ENCODE data around the gene MEF2C.

MEF2C gene

GRCh38 chr5:88868468-88869068 is 14.4 kb downstream of the MEF2C start:
- no peak overlapping the region for H3K4me3 ChIP-seq
- intact Hi-C loops (cut with DNase I; ENCODE audit: low total_unique reads) = no loop called here

GRCh38 chr5:88867638-88868037 is 15.3 kb downstream of the MEF2C start:
- H3K9me3 ChIP-seq = no peaks in the 10 kb centered on the region
- intact Hi-C loops (cut with DNase I; ENCODE audit: low total_unique reads) = no loop called here
- H3K36me3 ChIP-seq = peaks cover 0 to 2% (median 0%) of the 10 kb centered on the region in 3 donors
- no peak for TF ChIP-seq CTCF (IDR thresholded peaks at IDR 0.05)
- no peak overlapping the region for H3K4me3 ChIP-seq
- no peak overlapping the region for H3K27ac ChIP-seq
- no peak for DNase-seq
- H3K27me3 ChIP-seq = no peaks in the 10 kb centered on the region
- H3K4me1 ChIP-seq = peaks cover 0 to 60% (median 3%) of the 10 kb centered on the region in 4 donors

More at GRCh38 chr5:88868468-88869068, 14.4 kb downstream of the MEF2C start:
- no peak for DNase-seq
- H3K27ac ChIP-seq = no peak overlapping the region
- H3K36me3 ChIP-seq = no peaks in the 10 kb centered on the region
- no peak for TF ChIP-seq CTCF (IDR thresholded peaks at IDR 0.05)
- H3K27me3 ChIP-seq = no peaks in the 10 kb centered on the region
- peaks cover 0 to 57% (median 3%) of the 10 kb centered on the region in 4 donors for H3K4me1 ChIP-seq
- H3K9me3 ChIP-seq = no peaks in the 10 kb centered on the region

GRCh38 chr5:88863523-88863922 is 19.5 kb downstream of the MEF2C start:
- Histone ChIP-seq H3K4me3 (no peak overlapping the region), H3K27ac (no peak overlapping the region), H3K36me3 (peaks cover 0 to 4% (median 3%) of the 10 kb centered on the region in 3 donors), H3K27me3 (no peaks in the 10 kb centered on the region), H3K9me3 (no peaks in the 10 kb centered on the region), H3K4me1 (peaks cover 0 to 52% (median 10%) of the 10 kb centered on the region in 4 donors)
- intact Hi-C loops (cut with DNase I; ENCODE audit: low total_unique reads) = no loop called here
- DNase-seq = no peak
- TF ChIP-seq CTCF (IDR thresholded peaks at IDR 0.05) = no peak

- intact Hi-C loops (cut with DNase I; ENCODE audit: low total_unique reads) = no loop called here
- DNase-seq = no peak
- H3K4me3 ChIP-seq = no peak overlapping the region
- peaks cover 0 to 4% (median 3%) of the 10 kb centered on the region in 3 donors for H3K36me3 ChIP-seq
- peaks cover 0 to 43% (median 10%) of the 10 kb centered on the region in 4 donors for H3K4me1 ChIP-seq
- TF ChIP-seq CTCF (IDR thresholded peaks at IDR 0.05) = no peak
- H3K9me3 ChIP-seq = no peaks in the 10 kb centered on the region
- no peaks in the 10 kb centered on the region for H3K27me3 ChIP-seq
- H3K27ac ChIP-seq = no peak overlapping the region
Measured at GRCh38 chr5:88862547-88863175, 20.3 kb downstream of the MEF2C start.

- intact Hi-C loops (cut with DNase I; ENCODE audit: low total_unique reads) = no loop called here
- Histone ChIP-seq H3K27me3 (no peaks in the 10 kb centered on the region), H3K4me1 (peaks cover 0 to 40% (median 10%) of the 10 kb centered on the region in 4 donors), H3K4me3 (no peak overlapping the region), H3K27ac (peak overlapping the region in 1 of 2 donors; percentile 36), H3K36me3 (peaks cover 0 to 8% (median 3%) of the 10 kb centered on the region in 3 donors), H3K9me3 (no peaks in the 10 kb centered on the region)
- no peak for DNase-seq
- no peak for TF ChIP-seq CTCF (IDR thresholded peaks at IDR 0.05)
Measured at GRCh38 chr5:88861231-88861630, 21.8 kb downstream of the MEF2C start.
